WTC11 (cell line): Measurements from ENCODE around the gene AGAP1. TPM values are rescaled to one million over a fixed set of nuclear protein-coding genes. Genes with fewer than 3 reads are reported as not detected.
A peak's percentile ranks its signal among the peaks of the same experiment; 100 is the strongest.

Experiments used
- ATAC-seq: fragments of 200-7000 bp; cut with Tn5 transposase; 2 replicates; pipeline ENCODE4 v1.10.0; 2021; ENCODE audit warnings: mild to moderate bottlenecking, moderate library complexity
- CTCF ChIA-PET: fragments of 300-600 bp; sonication (Branson Sonifier 250); formaldehyde crosslinking; loops from one replicate; lab custom pipeline; 2021; ENCODE audit warnings: antibody characterized with exemption; lab: Charles Lee
- POLR2A ChIA-PET: fragments of 350-600 bp; sonication (Branson Sonifier 250); formaldehyde crosslinking; loops from one replicate; lab custom pipeline; 2021; ENCODE audit warnings: antibody characterized with exemption; lab: Charles Lee
- DNase-seq: peaks from one replicate; pipeline ENCODE4 v3.0.0; 2021; ENCODE audit warnings: low spot score
- H3K27ac Mint-ChIP-seq: 2 replicates; pipeline ENCODE4 v1.8.0; 2021; ENCODE audit warnings: mixed read lengths
- H3K27me3 Mint-ChIP-seq: 2 replicates; pipeline ENCODE4 v1.8.0; 2021; ENCODE audit warnings: low read depth, mild to moderate bottlenecking, moderate library complexity, mixed read lengths
- H3K36me3 Mint-ChIP-seq: 2 replicates; pipeline ENCODE4 v1.8.0; 2021; ENCODE audit warnings: mixed read lengths
- H3K4me1 Mint-ChIP-seq: 2 replicates; pipeline ENCODE4 v1.8.0; 2022; ENCODE audit warnings: mixed read lengths
- H3K4me3 Mint-ChIP-seq: 2 replicates; pipeline ENCODE4 v1.8.0; 2021; ENCODE audit warnings: mild to moderate bottlenecking, moderate library complexity, mixed read lengths
- H3K9me3 Mint-ChIP-seq: 2 replicates; pipeline ENCODE4 v1.8.0; 2021; ENCODE audit warnings: mixed read lengths
- CREB1 ChIP-seq: sonication (generic); formaldehyde crosslinking; IDR thresholded peaks from 2 replicates; pipeline ENCODE4 v1.8.0; 2023; ENCODE audit warnings: mild to moderate bottlenecking, missing genetic modification reagents
- E2F5 ChIP-seq: sonication (generic); formaldehyde crosslinking; IDR thresholded peaks from 2 replicates; pipeline ENCODE4 v1.8.1; 2022; ENCODE audit warnings: mild to moderate bottlenecking, moderate library complexity, missing genetic modification reagents
- ELF4 ChIP-seq: sonication (generic); formaldehyde crosslinking; IDR thresholded peaks from 2 replicates; pipeline ENCODE4 v1.8.1; 2022; ENCODE audit warnings: low read depth, mild to moderate bottlenecking, moderate library complexity, missing genetic modification reagents
- EMX1 ChIP-seq: fragments of 250-450 bp; sonication (Bioruptor Pico); IDR thresholded peaks from 2 replicates; pipeline ENCODE4 v1.8.0; 2021; ENCODE audit warnings: mild to moderate bottlenecking
- ESRRA ChIP-seq: sonication (generic); formaldehyde crosslinking; IDR thresholded peaks from 2 replicates; pipeline ENCODE4 v1.8.1; 2022; ENCODE audit warnings: mild to moderate bottlenecking, missing genetic modification reagents, borderline replicate concordance
- FOXJ3 ChIP-seq: sonication (generic); formaldehyde crosslinking; IDR thresholded peaks from 2 replicates; pipeline ENCODE4 v1.9.0; 2021; ENCODE audit warnings: missing genetic modification reagents, mild to moderate bottlenecking, borderline replicate concordance
- GRHL2 ChIP-seq: fragments of 250-450 bp; sonication (Bioruptor Pico); IDR thresholded peaks from 2 replicates; pipeline ENCODE4 v1.8.0; 2022; ENCODE audit warnings: mild to moderate bottlenecking, moderate library complexity; ENCODE audit not compliant: insufficient replicate concordance, severe bottlenecking
- NFE2L1 ChIP-seq: sonication (generic); formaldehyde crosslinking; IDR thresholded peaks from 2 replicates; pipeline ENCODE4 v1.8.1; 2023; ENCODE audit warnings: missing genetic modification reagents
- NR1H2 ChIP-seq: sonication (generic); formaldehyde crosslinking; IDR thresholded peaks from 2 replicates; pipeline ENCODE4 v1.9.0; 2021; ENCODE audit warnings: mild to moderate bottlenecking, moderate library complexity, missing genetic modification reagents
- NR2C2 ChIP-seq: sonication (generic); formaldehyde crosslinking; IDR thresholded peaks from 2 replicates; pipeline ENCODE4 v1.8.0; 2022; ENCODE audit warnings: mild to moderate bottlenecking, missing genetic modification reagents
- RORB ChIP-seq: fragments of 250-450 bp; sonication (Bioruptor Pico); IDR thresholded peaks from 2 replicates; pipeline ENCODE4 v1.9.0; 2021; ENCODE audit warnings: mild to moderate bottlenecking
- SMAD3 ChIP-seq: sonication (generic); formaldehyde crosslinking; IDR thresholded peaks from 2 replicates; pipeline ENCODE4 v1.8.0; 2022; ENCODE audit warnings: missing genetic modification reagents, mild to moderate bottlenecking, borderline replicate concordance
- SP1 ChIP-seq: sonication (generic); formaldehyde crosslinking; conservative IDR thresholded peaks from 2 replicates; pipeline ENCODE4 v1.8.1; 2022; ENCODE audit warnings: missing genetic modification reagents
- TCF7 ChIP-seq: sonication (generic); formaldehyde crosslinking; IDR thresholded peaks from 2 replicates; pipeline ENCODE4 v1.8.0; 2022; ENCODE audit warnings: mild to moderate bottlenecking, low read depth, missing genetic modification reagents, moderate library complexity
- ZBTB21 ChIP-seq: sonication (generic); formaldehyde crosslinking; IDR thresholded peaks from 2 replicates; pipeline ENCODE4 v1.8.1; 2023; ENCODE audit warnings: mild to moderate bottlenecking, missing genetic modification reagents, borderline replicate concordance
- ZNF219 ChIP-seq: sonication (generic); formaldehyde crosslinking; IDR thresholded peaks from 2 replicates; pipeline ENCODE4 v1.8.0; 2023; ENCODE audit warnings: missing genetic modification reagents, mild to moderate bottlenecking, borderline replicate concordance
- ZNF263 ChIP-seq: sonication (generic); formaldehyde crosslinking; IDR thresholded peaks from 2 replicates; pipeline ENCODE4 v1.8.1; 2022; ENCODE audit warnings: low read depth, mild to moderate bottlenecking, moderate library complexity, missing genetic modification reagents
- ZNF281 ChIP-seq: sonication (generic); formaldehyde crosslinking; IDR thresholded peaks from 2 replicates; pipeline ENCODE4 v1.8.0; 2023; ENCODE audit warnings: mild to moderate bottlenecking, missing genetic modification reagents
- ZNF396 ChIP-seq: fragments of 250-450 bp; sonication (Bioruptor Pico); IDR thresholded peaks from 2 replicates; pipeline ENCODE4 v1.8.0; 2021; ENCODE audit warnings: mild to moderate bottlenecking, moderate library complexity, borderline replicate concordance
- ZNF423 ChIP-seq: fragments of 250-450 bp; sonication (Bioruptor Pico); IDR thresholded peaks from 2 replicates; pipeline ENCODE4 v2.1.2; 2022; ENCODE audit warnings: mild to moderate bottlenecking, moderate library complexity
- ZNF671 ChIP-seq: fragments of 250-450 bp; sonication (Bioruptor Pico); IDR thresholded peaks from 2 replicates; pipeline ENCODE4 v1.8.0; 2021; ENCODE audit warnings: mild to moderate bottlenecking
- total RNA-seq: library from RNA; stranded (reverse); gene quantifications from 3 replicates; pipeline ENCODE4 v1.2.3, GENCODE V29; 2021
- TF ChIP-seq, protein P1 (sequence below): fragments of 250-450 bp; sonication (Bioruptor Pico); IDR thresholded peaks from 2 replicates; pipeline ENCODE4 v1.9.0; 2021; ENCODE audit warnings: mild to moderate bottlenecking
- TF ChIP-seq, protein P2 (sequence below): sonication (generic); formaldehyde crosslinking; IDR thresholded peaks from 2 replicates; pipeline ENCODE4 v1.8.1; 2023; ENCODE audit warnings: mild to moderate bottlenecking, moderate library complexity, missing genetic modification reagents
- TF ChIP-seq, protein P3 (sequence below): fragments of 250-450 bp; sonication (Bioruptor Pico); IDR thresholded peaks from 2 replicates; pipeline ENCODE4 v1.8.0; 2021; ENCODE audit warnings: mild to moderate bottlenecking

The AGAP1 gene
- total RNA-seq, 1 experiment from 2014 or later, result 49.3 TPM

DNA sequence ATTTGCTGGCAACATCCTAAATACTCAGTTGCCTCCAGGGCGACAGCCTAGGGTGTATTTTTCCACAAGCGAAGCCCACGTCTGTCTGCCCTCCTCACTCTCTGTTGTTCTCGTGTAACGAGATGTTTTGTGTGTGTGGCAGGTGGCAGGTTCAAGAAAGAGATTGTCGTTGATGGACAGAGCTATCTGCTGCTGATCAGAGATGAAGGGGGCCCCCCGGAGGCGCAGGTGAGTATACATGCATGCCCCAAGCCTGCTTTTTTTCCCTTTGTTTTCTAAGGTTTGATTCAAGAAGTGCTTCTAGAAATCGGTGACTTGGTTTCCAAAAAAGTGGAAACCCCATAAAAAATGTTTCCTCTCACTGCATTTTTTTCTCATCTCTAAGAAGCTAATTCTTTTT, 247.0 kb downstream of the AGAP1 start:
- Mint-ChIP-seq H3K9me3 (no peaks in the 10 kb centered on the region), H3K27me3 (no peaks in the 10 kb centered on the region), H3K4me1 (peaks cover 16% of the 10 kb centered on the region), H3K4me3 (no peak overlapping the region), H3K36me3 (peaks cover 14% of the 10 kb centered on the region), H3K27ac (peak overlapping the region; percentile 39; the same call in 1 of the 2 replicates)
- ATAC-seq (peak; percentile 78), DNase-seq (peak; percentile 67)
- CTCF ChIA-PET, result interaction anchor here (0.5 to 1.4 kb wide), 15 partner anchors 8 to 147 kb away, joined by 3 to 7 read pairs (median 4); no protein-coding TSS in a partner anchor
- POLR2A ChIA-PET, result no interaction called here
- TF ChIP-seq TCF7 (CRISPR knock-in tag) (no peak), SP1 (CRISPR knock-in tag) (no peak), RORB (CRISPR knock-in tag) (no peak), NFE2L1 (no peak), ESRRA (CRISPR knock-in tag) (no peak), ZNF281 (CRISPR knock-in tag) (no peak), ZNF396 (no peak), ZNF423 (CRISPR knock-in tag) (no peak), ZNF671 (CRISPR knock-in tag) (no peak), ZNF263 (CRISPR knock-in tag) (no peak)
- TF ChIP-seq, protein P1, sequence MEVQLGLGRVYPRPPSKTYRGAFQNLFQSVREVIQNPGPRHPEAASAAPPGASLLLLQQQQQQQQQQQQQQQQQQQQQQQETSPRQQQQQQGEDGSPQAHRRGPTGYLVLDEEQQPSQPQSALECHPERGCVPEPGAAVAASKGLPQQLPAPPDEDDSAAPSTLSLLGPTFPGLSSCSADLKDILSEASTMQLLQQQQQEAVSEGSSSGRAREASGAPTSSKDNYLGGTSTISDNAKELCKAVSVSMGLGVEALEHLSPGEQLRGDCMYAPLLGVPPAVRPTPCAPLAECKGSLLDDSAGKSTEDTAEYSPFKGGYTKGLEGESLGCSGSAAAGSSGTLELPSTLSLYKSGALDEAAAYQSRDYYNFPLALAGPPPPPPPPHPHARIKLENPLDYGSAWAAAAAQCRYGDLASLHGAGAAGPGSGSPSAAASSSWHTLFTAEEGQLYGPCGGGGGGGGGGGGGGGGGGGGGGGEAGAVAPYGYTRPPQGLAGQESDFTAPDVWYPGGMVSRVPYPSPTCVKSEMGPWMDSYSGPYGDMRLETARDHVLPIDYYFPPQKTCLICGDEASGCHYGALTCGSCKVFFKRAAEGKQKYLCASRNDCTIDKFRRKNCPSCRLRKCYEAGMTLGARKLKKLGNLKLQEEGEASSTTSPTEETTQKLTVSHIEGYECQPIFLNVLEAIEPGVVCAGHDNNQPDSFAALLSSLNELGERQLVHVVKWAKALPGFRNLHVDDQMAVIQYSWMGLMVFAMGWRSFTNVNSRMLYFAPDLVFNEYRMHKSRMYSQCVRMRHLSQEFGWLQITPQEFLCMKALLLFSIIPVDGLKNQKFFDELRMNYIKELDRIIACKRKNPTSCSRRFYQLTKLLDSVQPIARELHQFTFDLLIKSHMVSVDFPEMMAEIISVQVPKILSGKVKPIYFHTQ, result no peak

DNA sequence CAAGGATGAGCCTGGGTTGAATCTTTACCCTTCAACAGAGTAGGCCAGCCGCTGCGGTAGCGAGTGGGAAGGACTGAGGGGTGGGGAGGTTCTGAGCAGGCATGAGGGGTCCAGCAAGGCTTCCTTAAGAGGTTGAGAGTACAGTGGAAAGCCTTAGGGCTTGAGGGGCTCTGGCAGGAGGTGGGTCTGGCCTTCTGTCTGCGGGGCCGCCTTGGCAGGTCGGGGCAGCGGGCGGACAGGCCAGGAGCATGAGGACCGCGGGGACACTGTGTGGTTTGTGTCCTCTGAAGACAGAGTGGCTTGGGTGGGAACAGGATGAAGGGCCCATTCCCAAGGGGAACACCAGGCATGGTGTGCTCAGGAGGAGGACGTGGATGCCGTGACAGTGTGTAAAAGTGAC, 250.3 kb downstream of the AGAP1 start:
- POLR2A ChIA-PET, result no interaction called here
- no peaks in the 10 kb centered on the region for H3K27me3 Mint-ChIP-seq
- no peaks in the 10 kb centered on the region for H3K9me3 Mint-ChIP-seq
- TF ChIP-seq NR2C2 (CRISPR knock-in tag) (no peak), GRHL2 (CRISPR knock-in tag) (no peak), SMAD3 (CRISPR knock-in tag) (no peak), CREB1 (CRISPR knock-in tag) (no peak), ZBTB21 (CRISPR knock-in tag) (no peak)
- TF ChIP-seq, all 79 proteins: peak for 0
- DNase-seq (no peak), ATAC-seq (no peak)
- Mint-ChIP-seq H3K27ac (no peak overlapping the region), H3K36me3 (peaks cover 18% of the 10 kb centered on the region), H3K4me1 (peaks cover 37% of the 10 kb centered on the region), H3K4me3 (no peak overlapping the region)
- CTCF ChIA-PET, result interaction anchor here (6.4 kb wide), 1 partner anchor 149 kb away, joined by 129 read pairs; no protein-coding TSS in a partner anchor

DNA sequence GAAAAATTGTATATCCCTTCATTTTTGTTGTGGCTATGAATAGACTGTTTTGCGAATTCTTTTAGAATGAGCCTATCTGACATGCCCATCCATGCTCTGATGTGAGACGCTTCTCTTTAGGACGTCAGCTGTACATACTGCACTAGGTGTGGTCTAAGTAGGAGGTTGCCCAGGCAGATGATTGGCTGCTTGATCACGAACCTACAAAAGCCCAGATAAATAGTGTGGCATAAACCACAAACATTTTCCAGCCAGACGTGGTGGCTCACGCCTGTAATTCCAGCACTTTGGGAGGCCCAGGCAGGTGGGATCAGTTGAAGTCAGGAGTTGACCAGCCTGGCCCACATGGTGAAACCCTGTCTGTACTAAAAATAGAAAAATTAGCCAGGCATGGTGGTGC, 251.8 kb downstream of the AGAP1 start:
- Mint-ChIP-seq H3K4me1 (peaks cover 35% of the 10 kb centered on the region), H3K9me3 (no peaks in the 10 kb centered on the region), H3K27ac (peak overlapping the region; percentile 58), H3K36me3 (peaks cover 29% of the 10 kb centered on the region), H3K4me3 (no peak overlapping the region), H3K27me3 (no peaks in the 10 kb centered on the region)
- DNase-seq, result no peak
- CTCF ChIA-PET, result interaction anchor here (0.5 to 6.4 kb wide), 76 partner anchors 10 to 637 kb away, joined by 3 to 129 read pairs (median 4); no protein-coding TSS in a partner anchor
- no peak for ATAC-seq
- POLR2A ChIA-PET, result interaction anchor here (0.7 kb wide), 1 partner anchor 10 kb away, joined by 4 read pairs; no protein-coding TSS in a partner anchor
- TF ChIP-seq E2F5 (no peak), NR1H2 (CRISPR knock-in tag) (no peak), ELF4 (CRISPR knock-in tag) (no peak), ZNF219 (CRISPR knock-in tag) (no peak), EMX1 (CRISPR knock-in tag) (no peak), FOXJ3 (CRISPR knock-in tag) (no peak)
- TF ChIP-seq, protein P2, sequence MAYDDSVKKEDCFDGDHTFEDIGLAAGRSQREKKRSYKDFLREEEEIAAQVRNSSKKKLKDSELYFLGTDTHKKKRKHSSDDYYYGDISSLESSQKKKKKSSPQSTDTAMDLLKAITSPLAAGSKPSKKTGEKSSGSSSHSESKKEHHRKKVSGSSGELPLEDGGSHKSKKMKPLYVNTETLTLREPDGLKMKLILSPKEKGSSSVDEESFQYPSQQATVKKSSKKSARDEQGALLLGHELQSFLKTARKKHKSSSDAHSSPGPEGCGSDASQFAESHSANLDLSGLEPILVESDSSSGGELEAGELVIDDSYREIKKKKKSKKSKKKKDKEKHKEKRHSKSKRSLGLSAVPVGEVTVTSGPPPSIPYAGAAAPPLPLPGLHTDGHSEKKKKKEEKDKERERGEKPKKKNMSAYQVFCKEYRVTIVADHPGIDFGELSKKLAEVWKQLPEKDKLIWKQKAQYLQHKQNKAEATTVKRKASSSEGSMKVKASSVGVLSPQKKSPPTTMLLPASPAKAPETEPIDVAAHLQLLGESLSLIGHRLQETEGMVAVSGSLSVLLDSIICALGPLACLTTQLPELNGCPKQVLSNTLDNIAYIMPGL (CRISPR knock-in tag), result no peak
- TF ChIP-seq, protein P3, sequence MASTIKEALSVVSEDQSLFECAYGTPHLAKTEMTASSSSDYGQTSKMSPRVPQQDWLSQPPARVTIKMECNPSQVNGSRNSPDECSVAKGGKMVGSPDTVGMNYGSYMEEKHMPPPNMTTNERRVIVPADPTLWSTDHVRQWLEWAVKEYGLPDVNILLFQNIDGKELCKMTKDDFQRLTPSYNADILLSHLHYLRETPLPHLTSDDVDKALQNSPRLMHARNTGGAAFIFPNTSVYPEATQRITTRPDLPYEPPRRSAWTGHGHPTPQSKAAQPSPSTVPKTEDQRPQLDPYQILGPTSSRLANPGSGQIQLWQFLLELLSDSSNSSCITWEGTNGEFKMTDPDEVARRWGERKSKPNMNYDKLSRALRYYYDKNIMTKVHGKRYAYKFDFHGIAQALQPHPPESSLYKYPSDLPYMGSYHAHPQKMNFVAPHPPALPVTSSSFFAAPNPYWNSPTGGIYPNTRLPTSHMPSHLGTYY (CRISPR knock-in tag), result no peak
